Neutrophil (primary cell): ENCODE measurements around the gene FOXK1.

Experiments
- H3K27ac ChIP-seq: fragments of 200-600 bp; sonication (generic); 2 replicates; pipeline ENCODE4 v1.5.1; 2016; ENCODE audit warnings: mild to moderate bottlenecking, moderate library complexity
- H3K27me3 ChIP-seq: fragments of 200-600 bp; sonication (generic); 2 replicates; pipeline ENCODE4 v1.6.0; 2016; ENCODE audit warnings: mild to moderate bottlenecking
- H3K36me3 ChIP-seq: fragments of 200-600 bp; sonication (generic); 2 replicates; pipeline ENCODE4 v1.5.1; 2017
- H3K4me1 ChIP-seq, 2 experiments: fragments of 200-600 bp in 1 of 2; sonication (generic) in 1 of 2; 1 replicate in 1 of 2; 2 replicates in 1 of 2; pipeline versions ENCODE4 v1.5.1 to v1.6.1; 2013 to 2016; ENCODE audit warnings: low read depth in 1 of 2, low read length in 1 of 2, mild to moderate bottlenecking in 1 of 2, moderate library complexity in 1 of 2; ENCODE audit not compliant: control insufficient read depth in 1 of 2, insufficient read depth in 1 of 2
- H3K4me3 ChIP-seq, 2 experiments: fragments of 200-600 bp in 1 of 2; sonication (generic) in 1 of 2; 1 replicate in 1 of 2; 2 replicates in 1 of 2; pipeline ENCODE4 v1.5.1; 2013 to 2016; ENCODE audit warnings: low read depth in 1 of 2, low read length in 1 of 2, mild to moderate bottlenecking in 1 of 2, moderate library complexity in 1 of 2
- H3K9me3 ChIP-seq: fragments of 200-600 bp; sonication (generic); 2 replicates; pipeline ENCODE4 v1.5.1; 2016
- CTCF ChIP-seq: fragments of 200-600 bp; sonication (generic); IDR thresholded peaks from 2 replicates; pipeline ENCODE4 v1.5.1; 2016; ENCODE audit warnings: antibody characterized with exemption

Gene FOXK1

GRCh38 chr7:4706384-4707216, 24.5 kb downstream of the FOXK1 start:
- no peaks in the 10 kb centered on the region for H3K9me3 ChIP-seq
- no peaks in the 10 kb centered on the region for H3K27me3 ChIP-seq
- no peak for TF ChIP-seq CTCF
- H3K4me3 ChIP-seq = peak overlapping the region in 1 of 2 experiments; percentile 2
- peak overlapping the region; percentile 61 for H3K27ac ChIP-seq
- peaks cover 22 to 24% of the 10 kb centered on the region in 2 experiments for H3K4me1 ChIP-seq
- H3K36me3 ChIP-seq = no peaks in the 10 kb centered on the region

- Histone ChIP-seq H3K27me3 (no peaks in the 10 kb centered on the region), H3K9me3 (no peaks in the 10 kb centered on the region), H3K27ac (peak overlapping the region; percentile 61), H3K4me1 (peaks cover 25 to 26% of the 10 kb centered on the region in 2 experiments), H3K36me3 (no peaks in the 10 kb centered on the region), H3K4me3 (peak overlapping the region in 1 of 2 experiments; percentile 2)
- TF ChIP-seq CTCF = no peak
Observed at GRCh38 chr7:4707217-4707741, 25.2 kb downstream of the FOXK1 start.

- no peak overlapping the region for H3K4me3 ChIP-seq
- no peak for TF ChIP-seq CTCF
- H3K27ac ChIP-seq = no peak overlapping the region
- no peaks in the 10 kb centered on the region for H3K36me3 ChIP-seq
- peaks cover 32 to 33% of the 10 kb centered on the region in 2 experiments for H3K4me1 ChIP-seq
- no peaks in the 10 kb centered on the region for H3K9me3 ChIP-seq
- H3K27me3 ChIP-seq = no peaks in the 10 kb centered on the region
Observed at GRCh38 chr7:4707980-4708411, 25.9 kb downstream of the FOXK1 start.

GRCh38 chr7:4709187-4709586, 27.1 kb downstream of the FOXK1 start:
- Histone ChIP-seq H3K4me3 (no peak overlapping the region), H3K4me1 (peaks cover 44 to 45% of the 10 kb centered on the region in 2 experiments), H3K27me3 (no peaks in the 10 kb centered on the region), H3K27ac (no peak overlapping the region), H3K36me3 (no peaks in the 10 kb centered on the region), H3K9me3 (no peaks in the 10 kb centered on the region)
- no peak for TF ChIP-seq CTCF

GRCh38 chr7:4711093-4711492, 29.0 kb downstream of the FOXK1 start:
- H3K27ac ChIP-seq = no peak overlapping the region
- no peak for TF ChIP-seq CTCF
- H3K27me3 ChIP-seq = no peaks in the 10 kb centered on the region
- H3K4me1 ChIP-seq = peaks cover 53 to 55% of the 10 kb centered on the region in 2 experiments
- H3K9me3 ChIP-seq = no peaks in the 10 kb centered on the region
- no peak overlapping the region for H3K4me3 ChIP-seq
- H3K36me3 ChIP-seq = no peaks in the 10 kb centered on the region
